ENCODE data around the gene CNTNAP5.

CNTNAP5 gene

GRCh38 chr2:124272261-124272841 lies 247.3 kb downstream of the CNTNAP5 start:
- no peak for FAIRE-seq

GRCh38 chr2:124281541-124281940 lies 256.5 kb downstream of the CNTNAP5 start:
- no peak for FAIRE-seq

- no peak for FAIRE-seq
These were observed 258.0 kb downstream of the CNTNAP5 start for GRCh38 chr2:124283096-124283495.

GRCh38 chr2:124286089-124286783 lies 261.1 kb downstream of the CNTNAP5 start:
- FAIRE-seq, result no peak

GRCh38 chr2:124289060-124289459 lies 264.0 kb downstream of the CNTNAP5 start:
- FAIRE-seq, result no peak

- FAIRE-seq, result no peak
These were observed 264.5 kb downstream of the CNTNAP5 start for GRCh38 chr2:124289615-124290014.

GRCh38 chr2:124296470-124296869 lies 271.4 kb downstream of the CNTNAP5 start:
- no peak for FAIRE-seq

GRCh38 chr2:124301915-124302314 lies 276.8 kb downstream of the CNTNAP5 start:
- FAIRE-seq, result no peak

- no peak for FAIRE-seq
These were observed 283.4 kb downstream of the CNTNAP5 start for GRCh38 chr2:124308319-124309062.

GRCh38 chr2:124309563-124310138 lies 284.6 kb downstream of the CNTNAP5 start:
- no peak for FAIRE-seq

- FAIRE-seq, result no peak
These were observed 285.6 kb downstream of the CNTNAP5 start for GRCh38 chr2:124310671-124311070.

GRCh38 chr2:124314084-124314483 lies 289.0 kb downstream of the CNTNAP5 start:
- FAIRE-seq, result no peak

- no peak for FAIRE-seq
These were observed 290.3 kb downstream of the CNTNAP5 start for GRCh38 chr2:124315221-124315880.

GRCh38 chr2:124316133-124316532 lies 291.0 kb downstream of the CNTNAP5 start:
- no peak for FAIRE-seq

GRCh38 chr2:124316881-124317605 lies 292.0 kb downstream of the CNTNAP5 start:
- no peak for FAIRE-seq

- no peak for FAIRE-seq
These were observed 292.5 kb downstream of the CNTNAP5 start for GRCh38 chr2:124317628-124318027.

- no peak for FAIRE-seq
These were observed 293.8 kb downstream of the CNTNAP5 start for GRCh38 chr2:124318913-124319312.

- no peak for FAIRE-seq
These were observed 294.5 kb downstream of the CNTNAP5 start for GRCh38 chr2:124319577-124319976.

- no peak for FAIRE-seq
These were observed 295.1 kb downstream of the CNTNAP5 start for GRCh38 chr2:124320051-124320688.

- FAIRE-seq, result no peak
These were observed 298.2 kb downstream of the CNTNAP5 start for GRCh38 chr2:124323321-124323720.

GRCh38 chr2:124325667-124326440 lies 300.8 kb downstream of the CNTNAP5 start:
- no peak for FAIRE-seq
